Skeletal muscle cell (primary cell): Measurements from ENCODE around the gene PMIS2.
"Not testable (repeated sequence)": the region's sequence is repeated elsewhere in the genome, so short reads cannot be mapped to it uniquely, and the experiment has no call there.

ENCODE experiments used
- DNase-seq: peaks from one replicate; pipeline ENCODE4 v3.0.0-alpha.2; 2010; ENCODE audit warnings: low read depth
- H3K4me3 ChIP-seq: 2 replicates; pipeline ENCODE4 v1.5.1; 2011; ENCODE audit warnings: low read depth, mild to moderate bottlenecking, control low read depth, low read length, moderate library complexity

PMIS2 gene

DNA sequence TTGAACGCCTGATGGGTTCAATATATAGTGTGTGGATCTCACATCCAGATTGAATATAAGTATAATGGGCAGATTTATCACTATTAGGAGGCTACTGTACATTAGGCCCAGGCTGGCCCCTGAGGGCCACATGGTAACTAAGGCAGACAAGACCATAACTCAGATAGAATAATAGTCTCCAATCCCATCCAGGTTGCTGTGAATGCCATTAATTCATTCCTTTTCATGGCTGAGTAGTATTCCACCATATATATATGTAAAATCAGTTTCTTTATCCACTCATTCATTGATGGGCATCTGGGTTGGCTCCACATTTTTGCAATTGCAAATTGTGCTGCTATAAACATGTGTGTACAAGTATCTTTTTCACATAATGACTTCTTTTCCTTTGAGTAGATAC is 8.1 kb upstream of the PMIS2 start:
- H3K4me3 ChIP-seq = no peak overlapping the region
- DNase-seq = no peak

DNA sequence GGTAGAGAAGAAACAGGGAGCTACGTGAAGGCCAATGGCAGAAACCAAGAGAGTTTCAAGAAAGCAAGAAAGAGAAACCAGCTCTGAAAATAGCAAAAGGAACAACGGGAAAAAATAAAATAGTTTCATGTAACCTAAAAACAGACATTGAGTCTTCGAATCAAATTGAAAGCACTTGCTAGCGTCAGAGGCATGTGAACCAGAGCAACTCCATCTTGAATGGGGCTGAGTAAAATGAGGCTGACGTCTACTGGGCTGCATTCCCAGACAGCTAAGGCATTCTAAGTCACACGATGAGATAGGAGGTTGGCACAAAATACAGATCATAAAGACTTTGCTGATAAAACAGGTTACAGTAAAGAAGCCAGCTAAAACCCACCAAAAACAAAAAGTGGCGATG is 7.3 kb upstream of the PMIS2 start:
- no peak for DNase-seq
- H3K4me3 ChIP-seq = no peak overlapping the region

DNA sequence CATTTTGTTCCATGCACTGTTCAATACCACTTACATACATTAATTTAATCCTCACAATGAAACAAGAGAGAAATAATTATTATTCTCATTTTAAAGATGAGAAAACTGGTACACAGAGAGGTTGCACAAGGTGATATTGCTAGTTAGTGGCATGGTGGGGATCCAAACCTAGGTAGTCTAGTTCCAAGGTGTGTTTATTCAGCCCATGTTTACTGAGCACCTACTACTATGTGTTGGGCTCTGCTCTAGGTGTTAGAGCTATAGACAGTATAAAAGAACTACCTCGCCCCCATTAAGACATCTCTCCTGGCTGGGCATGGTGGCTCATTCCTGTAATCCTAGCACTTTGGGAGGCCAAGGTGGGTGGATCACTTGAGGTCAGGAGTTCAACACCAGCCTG is 3.2 kb upstream of the PMIS2 start:
- no peak for DNase-seq
- no peak overlapping the region for H3K4me3 ChIP-seq

DNA sequence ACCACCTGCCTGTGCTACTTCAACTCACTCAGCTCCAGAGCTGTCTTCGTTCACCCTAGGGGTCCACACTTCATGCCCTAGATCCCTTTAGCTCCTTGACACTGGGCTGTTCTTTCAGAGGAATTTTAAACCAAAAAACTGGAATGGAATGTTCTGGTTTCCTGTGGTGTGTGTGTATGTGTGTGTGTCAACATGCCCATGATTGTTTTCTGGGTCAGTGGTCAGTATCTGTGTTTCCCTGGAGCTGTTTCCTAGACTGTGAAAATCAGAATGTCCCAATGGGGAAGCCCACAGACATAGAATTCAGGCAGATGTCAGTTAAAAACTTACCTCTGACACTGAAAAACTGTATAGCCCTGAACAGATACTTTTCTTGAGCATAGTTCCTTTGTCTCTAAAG is 1.3 kb downstream of the PMIS2 start:
- DNase-seq = no peak
- H3K4me3 ChIP-seq = no peak overlapping the region

DNA sequence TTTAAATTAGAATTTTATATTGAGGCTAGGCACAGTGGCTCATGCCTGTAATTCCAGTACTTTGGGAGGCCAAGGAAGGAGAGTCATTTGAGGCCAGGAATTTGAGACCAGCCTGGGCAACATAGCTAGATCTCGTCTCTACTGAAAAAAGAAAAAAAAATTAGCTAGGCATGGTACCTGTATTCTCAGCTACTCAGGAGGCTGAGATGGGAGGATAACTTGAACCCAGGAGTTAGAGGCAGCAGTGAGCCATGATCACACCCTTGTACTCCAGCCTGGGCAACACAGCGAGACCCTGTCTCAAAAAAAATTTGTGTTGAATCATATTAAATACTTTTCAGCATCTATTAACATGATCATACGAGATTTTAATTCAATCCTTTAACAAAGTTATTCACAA is 4.9 kb downstream of the PMIS2 start:
- H3K4me3 ChIP-seq = no peak overlapping the region
- no peak for DNase-seq

DNA sequence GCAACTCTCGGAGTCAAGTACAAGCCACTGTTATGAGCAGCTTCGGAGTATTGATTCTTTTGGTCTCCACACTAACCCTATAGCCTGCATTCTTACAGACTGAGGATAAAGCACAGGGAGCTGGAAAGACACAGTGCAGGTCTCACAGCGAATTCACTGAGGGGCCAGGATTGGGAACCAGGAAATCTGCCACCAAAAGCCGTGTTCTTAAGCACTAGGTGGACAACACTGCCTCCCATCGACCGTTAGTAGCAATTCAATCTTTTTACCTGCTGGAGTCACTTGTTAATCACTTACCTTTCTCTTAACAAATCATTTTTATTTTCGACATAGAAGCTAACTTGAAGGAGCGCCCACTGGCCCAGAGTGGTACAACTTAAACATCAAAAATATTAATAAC is 6.3 kb downstream of the PMIS2 start:
- no peak overlapping the region for H3K4me3 ChIP-seq
- peak; percentile 7 for DNase-seq

DNA sequence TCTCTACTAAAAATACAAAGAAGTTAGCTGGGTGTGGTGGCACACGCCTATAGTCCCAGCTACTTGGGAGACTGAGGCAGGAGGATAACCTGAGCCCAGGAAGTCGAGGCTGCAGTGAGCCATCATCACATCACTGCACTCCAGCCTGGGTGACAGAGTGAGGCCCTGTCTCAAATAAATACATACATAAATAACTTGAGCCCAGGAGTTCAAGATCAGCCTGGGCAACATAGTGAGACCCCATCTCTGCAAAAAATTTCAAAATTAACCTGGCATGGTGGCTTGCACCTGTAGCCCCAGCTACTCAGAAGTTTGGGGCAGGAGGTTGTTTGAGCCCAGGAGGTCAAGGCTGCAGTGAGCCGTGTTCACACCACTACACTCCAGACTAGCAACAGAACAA is 9.1 kb downstream of the PMIS2 start:
- not testable (repeated sequence) for DNase-seq, H3K4me3 ChIP-seq

DNA sequence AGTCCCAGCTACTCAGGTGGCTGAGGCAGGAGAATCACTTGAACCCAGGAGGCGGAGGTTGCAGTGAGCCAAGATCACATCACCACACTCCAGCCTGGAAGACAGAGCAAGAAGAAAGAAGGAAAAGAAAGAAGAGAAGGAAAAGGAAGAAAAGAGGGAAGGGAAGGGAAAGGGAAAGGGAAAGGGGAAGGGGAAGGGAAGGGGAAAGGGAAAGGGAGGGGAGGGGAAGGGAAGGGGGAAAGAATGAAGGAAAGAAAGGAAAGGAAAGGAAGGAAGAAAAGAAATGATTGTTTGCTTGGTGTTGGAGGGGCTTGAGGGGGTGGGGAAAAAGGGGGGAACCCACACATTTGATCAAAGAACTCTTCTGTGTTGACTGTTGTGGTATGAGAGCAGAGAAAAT is 10.0 kb downstream of the PMIS2 start:
- no peak overlapping the region for H3K4me3 ChIP-seq
- DNase-seq = no peak

DNA sequence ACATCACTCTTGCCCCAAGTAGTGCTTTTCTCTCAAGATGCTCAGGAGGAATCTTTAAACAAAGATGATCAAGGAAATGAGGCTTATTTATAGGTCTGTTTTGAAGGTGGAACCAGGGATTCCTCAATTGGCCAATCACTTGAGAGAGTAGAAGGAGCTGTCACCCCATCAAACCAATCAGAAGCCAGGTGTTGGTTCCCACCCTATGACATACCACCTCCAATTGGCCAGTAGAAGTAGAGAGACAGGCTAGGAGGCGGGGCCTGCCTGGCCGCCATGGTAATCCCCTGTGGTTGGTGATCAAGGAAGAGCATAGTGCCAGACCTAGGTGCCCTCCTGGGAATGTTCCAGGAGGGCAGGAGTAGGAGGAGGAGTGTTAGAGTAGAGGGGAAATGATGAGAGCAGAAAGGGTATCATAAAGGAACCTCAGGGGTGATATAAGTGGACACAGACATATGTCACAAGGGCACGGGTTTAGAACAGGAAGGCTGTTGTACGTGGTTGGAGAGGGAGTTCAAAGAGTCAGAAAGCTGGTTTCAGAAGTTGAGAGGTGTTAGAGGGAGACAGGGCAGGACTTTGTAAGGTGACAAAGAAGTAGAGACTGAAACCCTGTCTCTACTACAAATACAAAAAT is 10.5 kb downstream of the PMIS2 start:
- H3K4me3 ChIP-seq = no peak overlapping the region
- no peak for DNase-seq

DNA sequence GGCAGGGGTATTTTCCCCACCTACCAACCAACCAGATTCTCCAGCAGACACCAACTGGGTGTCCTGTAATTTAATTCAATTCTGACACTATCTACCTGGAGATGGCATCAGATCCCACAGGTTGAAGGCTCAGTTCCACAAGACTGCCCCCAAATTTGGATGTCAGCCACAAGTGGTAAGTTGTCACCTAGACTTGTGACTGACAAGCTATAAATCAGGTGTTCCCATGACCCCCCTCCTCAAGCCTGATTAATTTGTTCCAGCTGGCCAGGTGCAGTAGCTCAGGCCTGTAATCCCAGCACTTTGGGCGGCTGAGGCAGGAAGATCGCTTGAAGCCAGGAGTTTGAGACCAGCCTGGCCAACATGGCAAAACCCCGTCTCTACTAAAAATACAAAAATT is 16.0 kb downstream of the PMIS2 start:
- DNase-seq = no peak
- no peak overlapping the region for H3K4me3 ChIP-seq

DNA sequence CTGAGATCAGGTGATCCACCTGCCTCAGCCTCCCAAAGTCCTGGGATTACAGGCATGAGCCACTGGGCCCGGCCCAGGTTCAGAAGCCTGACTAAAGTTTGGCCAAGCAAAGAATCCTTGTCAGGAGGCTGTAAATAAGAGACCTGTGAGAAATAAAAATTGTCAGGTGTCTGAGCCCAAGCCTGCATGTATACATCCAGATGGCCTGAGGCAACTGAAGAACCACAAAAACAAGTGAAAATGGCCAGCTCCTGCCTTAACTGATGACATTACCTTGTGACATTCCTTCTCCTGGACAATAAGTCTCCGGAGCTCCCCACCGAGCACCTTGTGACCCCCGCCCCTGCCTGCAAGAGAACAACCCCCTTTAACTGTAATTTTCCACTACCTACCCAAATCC is 18.5 kb downstream of the PMIS2 start:
- not testable (repeated sequence) for DNase-seq, H3K4me3 ChIP-seq

DNA sequence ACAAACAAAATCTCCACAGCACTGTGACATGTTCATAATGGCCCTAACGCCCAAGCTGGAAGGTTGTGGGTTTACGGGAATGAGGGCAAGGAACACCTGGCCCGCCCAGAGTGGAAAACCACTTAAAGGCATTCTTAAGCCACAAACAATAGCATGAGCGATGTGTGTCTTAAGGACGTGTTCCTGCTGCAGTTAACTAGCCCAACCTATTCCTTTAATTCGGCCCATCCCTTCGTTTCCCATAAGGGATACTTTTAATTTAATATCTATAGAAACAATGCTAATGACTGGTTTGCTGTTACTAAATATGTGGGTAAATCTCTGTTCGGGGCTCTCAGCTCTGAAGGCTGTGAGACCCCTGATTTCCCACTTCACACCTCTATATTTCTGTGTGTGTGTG is 21.2 kb downstream of the PMIS2 start:
- not testable (repeated sequence) for H3K4me3 ChIP-seq, DNase-seq

DNA sequence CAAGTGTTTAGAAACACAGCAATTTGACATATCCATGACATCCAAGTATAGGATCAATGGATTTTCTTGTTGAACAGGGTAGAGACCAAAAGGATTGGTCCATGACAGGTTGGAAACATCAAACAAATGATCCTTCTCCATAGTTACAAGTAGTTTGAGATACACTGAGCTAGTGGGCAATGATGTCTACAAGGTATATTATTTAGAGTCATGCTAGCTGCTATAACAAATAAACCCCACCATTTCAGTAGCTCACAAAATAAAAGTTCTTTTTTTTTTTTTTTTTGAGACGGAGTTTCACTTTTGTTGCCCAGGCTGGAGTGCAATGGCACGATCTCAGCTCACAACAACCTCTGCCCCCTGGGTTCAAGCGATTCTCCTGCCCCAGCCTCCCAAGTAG is 21.7 kb downstream of the PMIS2 start:
- DNase-seq = no peak
- no peak overlapping the region for H3K4me3 ChIP-seq

DNA sequence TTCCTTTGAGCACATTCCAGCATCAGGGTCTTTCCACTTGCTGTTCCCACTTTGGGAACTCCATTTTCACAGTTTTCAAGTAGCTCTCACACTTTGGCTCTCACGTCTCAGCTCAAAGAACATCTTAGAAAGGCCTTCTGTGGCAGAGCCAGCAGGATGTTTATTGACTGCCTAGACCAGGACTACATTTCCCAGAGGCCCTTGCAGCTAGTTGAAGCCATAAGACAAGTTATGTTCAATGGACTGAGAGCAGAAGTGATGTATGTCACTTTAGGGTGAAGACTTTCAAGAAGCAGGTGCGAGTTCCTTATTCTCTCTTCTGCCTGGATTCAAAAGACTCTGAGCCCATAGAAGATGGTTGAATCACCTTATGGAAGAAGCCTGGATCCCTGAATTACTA is 22.3 kb downstream of the PMIS2 start:
- no peak for DNase-seq
- no peak overlapping the region for H3K4me3 ChIP-seq

DNA sequence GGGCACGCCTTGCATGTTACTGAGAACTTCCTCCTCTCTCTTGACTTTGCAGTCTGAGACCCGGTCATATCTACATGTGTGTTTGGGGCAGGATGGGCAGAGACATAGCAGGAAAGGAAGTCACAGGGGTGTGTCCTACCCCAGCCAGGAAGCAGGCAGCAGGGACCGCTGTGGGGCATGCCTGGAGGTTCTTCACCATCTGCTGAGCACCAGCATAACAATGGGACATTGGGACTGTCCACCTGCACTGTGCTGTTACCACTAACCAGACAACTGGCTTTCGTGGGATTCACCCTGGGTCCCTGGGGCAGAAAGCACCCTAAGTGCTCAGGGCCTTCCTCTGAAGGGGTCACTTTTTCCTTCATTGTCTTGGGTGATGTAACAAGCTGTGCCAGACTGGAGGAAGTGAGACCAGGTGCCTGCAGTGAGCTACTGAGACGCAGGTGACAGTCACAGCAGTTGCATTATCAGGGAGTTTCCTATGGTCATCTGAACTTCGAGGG is 23.9 kb downstream of the PMIS2 start:
- no peak for DNase-seq

DNA sequence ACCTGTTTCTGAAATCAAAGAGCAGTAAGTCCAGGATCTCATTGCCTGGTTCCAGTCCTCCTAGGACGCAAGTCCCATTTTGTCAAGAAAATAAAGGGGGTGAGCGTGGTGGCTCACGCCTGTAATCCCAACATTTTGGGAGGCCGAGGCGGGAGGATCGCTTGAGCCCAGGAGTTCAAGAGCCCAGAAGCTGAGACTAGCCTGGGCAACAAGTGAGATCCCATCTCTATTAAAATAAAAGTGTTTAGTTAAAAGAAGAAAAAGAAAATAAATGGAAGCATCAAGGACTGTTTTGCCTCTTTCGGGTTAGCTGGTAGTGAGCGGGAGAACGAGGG is 26.2 kb downstream of the PMIS2 start:
- H3K4me3 ChIP-seq = peak overlapping the region; percentile 88
- DNase-seq = no peak

More for the DNA sequence above, 23.9 kb downstream of the PMIS2 start:
- no peak overlapping the region for H3K4me3 ChIP-seq

DNA sequence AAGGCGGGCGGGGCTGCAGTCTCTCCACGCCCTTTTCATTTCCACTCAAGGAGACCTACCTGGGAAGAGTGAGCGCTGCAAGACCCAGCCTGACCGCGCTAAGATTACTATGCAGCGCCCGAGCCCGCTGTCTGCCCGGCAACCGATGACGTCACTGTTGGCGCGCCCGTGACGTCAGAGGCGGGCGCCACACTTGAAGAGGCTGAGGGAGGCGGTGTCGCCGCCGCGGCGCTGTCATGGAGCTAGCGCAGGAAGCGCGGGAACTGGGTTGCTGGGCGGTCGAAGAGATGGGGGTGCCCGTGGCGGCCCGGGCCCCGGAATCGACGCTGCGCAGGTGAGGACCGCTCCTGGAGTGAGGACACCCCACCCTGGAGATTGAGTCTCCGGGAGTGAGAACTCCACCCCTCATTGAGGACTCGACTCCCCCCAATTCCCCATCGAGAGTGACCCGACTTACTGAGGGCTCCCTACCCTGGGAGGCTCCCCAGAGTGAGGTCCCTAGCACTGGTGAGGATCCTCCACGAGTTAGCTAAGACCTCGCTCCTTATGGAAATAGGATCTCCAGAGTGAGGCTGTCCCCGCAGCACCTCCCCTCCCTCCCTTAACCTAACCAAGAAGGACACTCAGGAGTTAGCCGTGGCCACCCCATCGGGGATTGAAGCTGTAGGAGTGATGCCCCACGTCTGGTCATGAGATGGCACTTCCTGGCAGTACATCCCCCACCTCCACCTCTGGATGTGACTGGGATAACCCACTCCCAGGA is 26.8 kb downstream of the PMIS2 start, which contains the start of gene HAUS5:
Gene HAUS5 (plus strand): TSS at position 177 of the 763 bp plus-strand sequence. CDS start 60 bp downstream, at position 237.
- peak; percentile 61 for DNase-seq
- peak within 1 kb of the TSS; percentile 88 for H3K4me3 ChIP-seq

DNA sequence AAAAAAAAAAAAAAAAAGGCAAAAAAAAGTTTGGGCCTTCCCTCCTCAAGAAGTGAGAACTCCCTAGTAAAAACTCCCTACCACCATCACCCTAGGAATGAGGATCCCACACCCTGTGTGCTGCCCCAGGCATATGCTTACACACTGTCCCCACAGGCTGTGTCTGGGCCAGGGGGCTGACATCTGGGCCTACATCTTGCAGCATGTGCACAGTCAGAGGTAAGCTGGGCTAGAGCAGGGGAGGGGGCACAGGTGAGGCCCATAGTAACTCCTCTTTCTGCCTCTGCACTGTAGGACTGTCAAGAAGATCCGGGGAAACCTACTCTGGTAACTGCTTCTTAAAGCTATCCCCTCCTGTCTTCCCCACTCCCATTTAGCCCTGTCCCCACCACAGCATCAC is 27.6 kb downstream of the PMIS2 start:
- no peak overlapping the region for H3K4me3 ChIP-seq
- no peak for DNase-seq

DNA sequence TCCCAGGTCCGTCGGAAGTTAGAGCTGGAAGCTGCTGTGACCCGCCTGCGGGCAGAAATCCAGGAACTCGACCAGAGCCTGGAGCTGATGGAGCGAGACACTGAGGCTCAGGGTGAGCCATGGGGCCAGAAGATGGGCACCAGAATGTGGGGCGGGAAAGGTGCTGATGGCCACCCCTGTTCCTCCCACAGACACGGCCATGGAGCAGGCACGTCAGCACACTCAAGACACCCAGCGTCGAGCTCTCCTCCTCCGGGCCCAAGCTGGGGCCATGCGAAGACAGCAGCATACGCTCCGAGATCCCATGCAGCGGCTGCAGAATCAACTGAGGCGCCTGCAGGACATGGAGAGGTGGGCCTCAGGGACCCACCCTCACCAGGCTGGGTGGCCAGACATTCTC is 29.1 kb downstream of the PMIS2 start:
- H3K4me3 ChIP-seq = no peak overlapping the region
- no peak for DNase-seq

DNA sequence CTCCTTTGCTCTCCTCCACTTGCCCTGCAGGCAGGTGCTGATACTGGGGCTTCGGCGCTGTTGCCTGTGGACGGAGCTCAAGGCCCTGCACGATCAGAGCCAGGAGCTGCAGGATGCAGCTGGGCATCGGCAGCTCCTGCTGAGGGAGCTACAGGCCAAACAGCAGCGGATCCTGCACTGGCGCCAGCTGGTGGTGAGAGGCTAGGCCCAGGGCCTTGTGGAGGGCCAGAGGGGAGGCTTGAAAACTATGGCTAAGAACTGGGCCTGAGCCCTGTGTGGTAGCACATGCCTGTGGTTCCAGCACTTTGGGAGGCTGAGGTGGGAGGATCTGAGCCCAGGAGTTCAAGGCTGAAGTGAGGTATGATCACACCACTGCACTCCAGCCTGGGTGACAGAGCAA is 32.9 kb downstream of the PMIS2 start:
- no peak for DNase-seq
- H3K4me3 ChIP-seq = no peak overlapping the region

DNA sequence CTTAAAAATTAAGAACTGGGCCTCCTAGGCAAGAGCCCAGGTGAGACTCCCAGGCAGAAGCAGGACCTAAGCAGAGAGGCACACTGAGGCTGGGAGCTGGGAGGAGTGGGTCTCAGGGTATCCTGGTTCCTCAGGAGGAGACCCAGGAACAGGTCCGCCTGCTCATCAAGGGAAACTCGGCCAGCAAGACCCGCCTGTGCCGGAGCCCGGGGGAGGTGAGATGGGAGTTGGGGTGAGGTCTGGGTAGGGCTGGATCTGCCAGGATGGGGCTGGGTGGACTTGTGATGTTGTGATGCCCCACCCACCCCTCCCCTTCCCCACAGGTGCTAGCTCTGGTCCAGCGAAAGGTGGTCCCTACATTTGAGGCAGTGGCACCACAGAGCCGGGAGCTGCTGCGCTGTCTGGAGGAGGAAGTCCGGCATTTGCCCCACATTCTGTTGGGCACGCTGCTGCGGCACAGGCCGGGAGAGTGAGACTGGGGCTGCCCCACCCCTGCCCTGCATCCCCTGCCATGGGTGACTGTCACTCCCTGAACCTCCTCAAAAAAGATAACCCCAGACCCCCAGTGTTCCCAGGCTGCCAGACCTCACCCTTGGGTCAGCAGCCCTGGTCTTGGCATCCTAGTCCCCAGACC is 33.4 kb downstream of the PMIS2 start:
- no peak overlapping the region for H3K4me3 ChIP-seq
- DNase-seq = no peak
